Measurements from ENCODE around the gene SRGAP1. TPM values are rescaled to one million over a fixed set of nuclear protein-coding genes. Genes with fewer than 3 reads are reported as not detected.
"Not testable (repeated sequence)": the region's sequence is repeated elsewhere in the genome, so short reads cannot be mapped to it uniquely, and the experiment has no call there.

The SRGAP1 gene
- total RNA-seq, 4 donors from 2014 or later, result 7.2 to 22.9 (median 11.5) TPM

DNA sequence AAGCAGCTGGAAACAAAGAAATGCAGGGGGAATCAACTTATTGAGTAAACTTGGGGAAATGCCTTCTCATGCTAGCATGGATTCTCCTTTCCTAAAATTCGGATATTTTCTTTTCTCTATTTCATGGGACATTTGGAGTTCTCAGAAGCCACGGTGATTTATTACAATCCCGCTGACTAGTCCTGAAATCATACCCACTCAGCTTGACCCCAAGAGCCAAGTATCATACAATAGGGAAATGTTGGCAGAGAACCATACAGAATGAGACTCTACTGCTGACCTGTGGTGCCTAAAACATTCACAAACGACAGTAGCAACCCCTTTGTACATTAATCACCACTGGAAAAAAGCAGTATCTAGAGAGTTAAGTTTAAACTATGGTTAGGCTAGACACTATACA, 265.2 kb downstream of the SRGAP1 start:
- WGBS, 2 donors (ENCODE audit: low coverage in 1 of 2), result 76 to 84% methylated on average over 4 of the region's 4 CpGs

DNA sequence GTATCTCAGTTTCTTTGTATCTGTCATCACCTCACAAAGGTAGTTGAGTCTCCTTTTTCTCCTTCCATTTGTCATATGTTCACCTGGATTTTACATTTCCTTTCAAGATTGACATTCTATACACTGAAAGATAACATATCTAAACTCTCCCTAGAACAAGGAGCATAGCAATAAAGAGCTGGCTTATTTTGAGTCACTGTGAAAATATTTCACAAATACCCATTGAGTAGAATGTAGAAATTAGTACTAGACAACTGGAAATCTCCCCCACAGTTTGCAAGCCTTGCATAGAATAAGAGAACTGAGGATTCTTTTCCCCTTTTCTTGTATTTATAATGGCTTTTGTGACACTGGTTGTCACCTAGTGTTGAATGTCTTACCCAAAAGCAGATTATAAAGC, 266.4 kb downstream of the SRGAP1 start:
- Histone ChIP-seq H3K27me3 (no peaks in the 10 kb centered on the region), H3K4me3 (no peak overlapping the region), H3K27ac (no peak overlapping the region), H3K4me1 (no peaks in the 10 kb centered on the region), H3K9me3 (no peaks in the 10 kb centered on the region), H3K36me3 (peaks cover 0 to 35% of the 10 kb centered on the region in 2 donors)
- TF ChIP-seq EP300 (IDR thresholded peaks at IDR 0.05), result no peak
- TF ChIP-seq POLR2AphosphoS5 (IDR thresholded peaks at IDR 0.05), result no peak
- no peak for TF ChIP-seq POLR2A (IDR thresholded peaks at IDR 0.05)
- TF ChIP-seq, protein P1, sequence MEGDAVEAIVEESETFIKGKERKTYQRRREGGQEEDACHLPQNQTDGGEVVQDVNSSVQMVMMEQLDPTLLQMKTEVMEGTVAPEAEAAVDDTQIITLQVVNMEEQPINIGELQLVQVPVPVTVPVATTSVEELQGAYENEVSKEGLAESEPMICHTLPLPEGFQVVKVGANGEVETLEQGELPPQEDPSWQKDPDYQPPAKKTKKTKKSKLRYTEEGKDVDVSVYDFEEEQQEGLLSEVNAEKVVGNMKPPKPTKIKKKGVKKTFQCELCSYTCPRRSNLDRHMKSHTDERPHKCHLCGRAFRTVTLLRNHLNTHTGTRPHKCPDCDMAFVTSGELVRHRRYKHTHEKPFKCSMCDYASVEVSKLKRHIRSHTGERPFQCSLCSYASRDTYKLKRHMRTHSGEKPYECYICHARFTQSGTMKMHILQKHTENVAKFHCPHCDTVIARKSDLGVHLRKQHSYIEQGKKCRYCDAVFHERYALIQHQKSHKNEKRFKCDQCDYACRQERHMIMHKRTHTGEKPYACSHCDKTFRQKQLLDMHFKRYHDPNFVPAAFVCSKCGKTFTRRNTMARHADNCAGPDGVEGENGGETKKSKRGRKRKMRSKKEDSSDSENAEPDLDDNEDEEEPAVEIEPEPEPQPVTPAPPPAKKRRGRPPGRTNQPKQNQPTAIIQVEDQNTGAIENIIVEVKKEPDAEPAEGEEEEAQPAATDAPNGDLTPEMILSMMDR (IDR thresholded peaks at IDR 0.05), result no peak
- ATAC-seq, result no peak

More for the DNA sequence above, 265.2 kb downstream of the SRGAP1 start:
- ATAC-seq, result no peak
- H3K4me3 ChIP-seq, result no peak overlapping the region
- H3K36me3 ChIP-seq, result peaks cover 0 to 27% of the 10 kb centered on the region in 2 donors
- no peak overlapping the region for H3K27ac ChIP-seq
- no peaks in the 10 kb centered on the region for H3K27me3 ChIP-seq
- H3K9me3 ChIP-seq, result no peaks in the 10 kb centered on the region
- TF ChIP-seq EP300 (IDR thresholded peaks at IDR 0.05), result no peak
- TF ChIP-seq, protein P1 (IDR thresholded peaks at IDR 0.05), result no peak
- no peak for TF ChIP-seq POLR2A (IDR thresholded peaks at IDR 0.05)
- no peak for TF ChIP-seq POLR2AphosphoS5 (IDR thresholded peaks at IDR 0.05)
- peaks cover 0 to 4% (median 0%) of the 10 kb centered on the region in 3 donors for H3K4me1 ChIP-seq

DNA sequence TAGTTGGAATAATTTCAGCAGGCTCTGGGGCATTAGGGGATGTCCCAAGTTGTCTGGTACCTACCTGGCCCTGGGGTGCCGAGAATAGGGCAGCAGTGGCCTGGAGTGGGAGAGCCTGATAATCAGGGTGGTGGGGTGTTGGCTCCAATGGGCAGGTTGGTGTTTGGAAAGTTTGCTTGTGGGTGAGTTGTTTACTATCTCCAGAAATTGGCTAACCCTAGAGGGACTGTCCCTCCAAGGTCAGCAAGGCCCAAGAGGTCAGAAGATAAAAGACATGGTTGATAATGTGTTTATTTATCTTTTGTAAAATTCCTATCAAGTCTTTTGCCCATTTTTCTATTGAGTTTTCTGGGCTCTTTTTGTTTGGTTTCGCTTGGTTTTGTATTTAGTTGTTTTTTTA, 272.5 kb downstream of the SRGAP1 start:
- Histone ChIP-seq H3K4me3 (no peak overlapping the region), H3K36me3 (peaks cover 0 to 28% of the 10 kb centered on the region in 2 donors), H3K27me3 (no peaks in the 10 kb centered on the region), H3K27ac (no peak overlapping the region), H3K4me1 (no peaks in the 10 kb centered on the region), H3K9me3 (no peaks in the 10 kb centered on the region)
- TF ChIP-seq POLR2AphosphoS5 (IDR thresholded peaks at IDR 0.05) (no peak), POLR2A (IDR thresholded peaks at IDR 0.05) (no peak), EP300 (IDR thresholded peaks at IDR 0.05) (no peak)
- TF ChIP-seq, protein P1 (IDR thresholded peaks at IDR 0.05), result no peak
- ATAC-seq, result no peak
- 88 to 100% methylated on average over 1 to 2 of the region's 2 CpGs for WGBS, 2 donors (ENCODE audit: low coverage in 1 of 2)

GRCh38 chr12:64120568-64120967, 276.1 kb downstream of the SRGAP1 start:
- no peak for ATAC-seq
- no peak for TF ChIP-seq EP300 (IDR thresholded peaks at IDR 0.05)
- no peak for TF ChIP-seq POLR2A (IDR thresholded peaks at IDR 0.05)
- TF ChIP-seq POLR2AphosphoS5 (IDR thresholded peaks at IDR 0.05), result no peak
- TF ChIP-seq, protein P1 (IDR thresholded peaks at IDR 0.05), result no peak
- H3K4me1 ChIP-seq, result no peaks in the 10 kb centered on the region
- no peaks in the 10 kb centered on the region for H3K9me3 ChIP-seq
- no peak overlapping the region for H3K4me3 ChIP-seq
- no peaks in the 10 kb centered on the region for H3K27me3 ChIP-seq
- peaks cover 0 to 13% of the 10 kb centered on the region in 2 donors for H3K36me3 ChIP-seq
- no peak overlapping the region for H3K27ac ChIP-seq

- not testable (repeated sequence) for ATAC-seq, H3K27me3 ChIP-seq, H3K9me3 ChIP-seq, H3K4me1 ChIP-seq, H3K27ac ChIP-seq, H3K4me3 ChIP-seq
- peaks cover 0 to 11% of the 10 kb centered on the region in 2 donors for H3K36me3 ChIP-seq
- 92 to 100% methylated on average over 2 to 3 of the region's 3 CpGs for WGBS, 2 donors (ENCODE audit: low coverage in 1 of 2)
Observed at GRCh38 chr12:64121086-64121485, 276.6 kb downstream of the SRGAP1 start.

DNA sequence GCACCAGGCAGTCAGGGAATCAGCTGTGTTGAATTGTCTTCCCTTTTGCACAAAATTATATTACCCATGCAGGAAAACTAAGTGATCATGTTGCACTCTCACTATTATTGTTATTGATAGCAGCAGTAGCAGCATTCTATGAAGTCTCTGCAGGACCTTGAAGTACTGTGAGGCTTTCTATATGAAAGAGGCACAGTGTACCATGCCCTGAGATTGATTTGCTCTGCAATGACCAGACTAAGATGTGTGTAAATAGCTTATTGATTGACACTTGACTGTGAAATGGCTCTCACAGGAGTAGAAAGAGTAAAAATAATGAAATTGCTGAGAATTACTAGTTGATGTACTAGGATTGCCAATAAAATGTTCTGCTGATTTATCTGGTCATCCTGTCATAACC, 277.7 kb downstream of the SRGAP1 start:
- no peaks in the 10 kb centered on the region for H3K27me3 ChIP-seq
- TF ChIP-seq EP300 (IDR thresholded peaks at IDR 0.05) (no peak), POLR2AphosphoS5 (IDR thresholded peaks at IDR 0.05) (no peak), POLR2A (IDR thresholded peaks at IDR 0.05) (no peak)
- TF ChIP-seq, protein P1 (IDR thresholded peaks at IDR 0.05), result no peak
- H3K9me3 ChIP-seq, result no peaks in the 10 kb centered on the region
- no peak overlapping the region for H3K27ac ChIP-seq
- no peak overlapping the region for H3K4me3 ChIP-seq
- peaks cover 0 to 9% of the 10 kb centered on the region in 2 donors for H3K36me3 ChIP-seq
- ATAC-seq, result no peak
- H3K4me1 ChIP-seq, result no peaks in the 10 kb centered on the region

Measured in gastroesophageal sphincter (tissue), 4 donors.